NK-92 (cell line): ENCODE measurements around the gene FLAD1.
"Not testable (repeated sequence)": the region's sequence is repeated elsewhere in the genome, so short reads cannot be mapped to it uniquely, and the experiment has no call there.

Experiments
- DNase-seq: peaks from one replicate; lab custom pipeline; 2025; ENCODE audit not compliant: unreplicated experiment; lab: John Stamatoyannopoulos, UW

The FLAD1 gene

GRCh38 chr1:154988058-154988954 lies 5.2 kb downstream of the FLAD1 start:
- no peak for DNase-seq

DNA sequence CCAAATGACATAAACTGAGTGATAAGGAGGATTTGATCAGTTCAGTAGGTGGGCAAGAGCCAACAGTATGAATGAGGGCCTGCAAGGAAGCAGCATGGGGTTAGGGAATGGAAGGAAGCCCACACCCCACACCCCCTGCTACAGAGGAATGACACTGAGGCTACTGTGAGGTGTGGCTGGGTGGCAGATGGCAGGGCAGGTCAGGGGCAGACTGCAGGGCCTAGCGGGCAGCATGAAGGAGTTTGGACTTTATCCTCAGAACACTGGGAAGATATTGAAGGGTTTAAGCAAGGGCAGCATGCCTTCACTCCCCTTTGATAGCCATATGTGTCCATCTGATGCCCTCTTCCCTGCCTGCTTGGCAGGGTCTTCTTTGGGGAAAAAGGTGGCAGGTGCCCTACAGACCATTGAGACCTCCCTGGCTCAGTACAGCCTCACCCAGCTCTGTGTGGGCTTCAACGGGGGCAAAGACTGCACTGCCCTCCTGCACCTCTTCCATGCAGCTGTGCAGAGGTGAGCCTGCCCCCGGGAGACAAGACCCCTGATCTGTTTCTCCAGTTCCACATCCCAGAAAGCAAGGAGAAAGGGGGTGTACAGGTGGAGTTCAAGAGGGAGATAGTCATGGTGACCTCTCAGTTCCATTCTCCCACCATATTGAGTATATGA lies 6.2 kb downstream of the FLAD1 start:
- DNase-seq, result no peak

- DNase-seq, result no peak
Measured at GRCh38 chr1:154990276-154990675, 7.1 kb downstream of the FLAD1 start.

GRCh38 chr1:154992721-154993571 lies 9.8 kb downstream of the FLAD1 start:
- DNase-seq, result no peak

- DNase-seq, result no peak
Measured at GRCh38 chr1:154993572-154994268, 10.6 kb downstream of the FLAD1 start, which contains the start of gene LENEP. Gene LENEP, plus strand, starts transcription at chr1:154993586. Its CDS starts 22 bp downstream, at chr1:154993608.

GRCh38 chr1:154994269-154994587 lies 11.1 kb downstream of the FLAD1 start:
- DNase-seq, result no peak

- DNase-seq, result no peak
Measured at GRCh38 chr1:154994591-154994990, 11.4 kb downstream of the FLAD1 start.

DNA sequence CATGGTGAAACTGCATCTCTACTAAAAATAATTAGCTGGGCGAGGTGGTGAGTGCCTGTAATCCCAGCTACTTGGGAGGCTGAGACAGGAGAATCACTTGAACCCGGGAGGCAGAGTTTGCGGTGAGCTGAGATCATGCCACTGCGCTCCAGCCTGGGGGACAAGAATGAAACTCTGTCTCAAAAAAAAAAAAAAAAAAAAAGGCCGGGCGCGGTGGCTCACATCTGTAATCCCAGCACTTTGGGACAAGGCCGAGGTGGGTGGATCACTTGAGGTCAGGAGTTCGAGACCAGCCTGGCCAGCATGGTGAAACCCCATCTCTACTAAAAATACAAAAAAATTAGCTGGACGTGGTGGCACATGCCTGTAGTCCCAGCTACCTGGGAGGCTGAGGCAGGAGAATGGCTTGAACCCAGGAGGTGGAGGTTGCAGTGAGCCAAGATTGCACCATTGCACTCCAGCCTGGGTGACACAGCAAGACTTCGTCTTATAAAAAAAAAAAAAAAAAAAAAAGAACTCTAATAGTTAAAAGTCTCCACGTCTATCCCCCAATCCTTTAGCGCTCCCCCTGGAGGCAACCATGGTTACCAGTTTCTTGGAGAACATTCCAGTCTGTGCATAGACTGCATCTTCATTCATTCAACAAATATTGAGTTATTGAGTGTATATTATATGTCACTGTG lies 12.3 kb downstream of the FLAD1 start:
- not testable (repeated sequence) for DNase-seq

DNA sequence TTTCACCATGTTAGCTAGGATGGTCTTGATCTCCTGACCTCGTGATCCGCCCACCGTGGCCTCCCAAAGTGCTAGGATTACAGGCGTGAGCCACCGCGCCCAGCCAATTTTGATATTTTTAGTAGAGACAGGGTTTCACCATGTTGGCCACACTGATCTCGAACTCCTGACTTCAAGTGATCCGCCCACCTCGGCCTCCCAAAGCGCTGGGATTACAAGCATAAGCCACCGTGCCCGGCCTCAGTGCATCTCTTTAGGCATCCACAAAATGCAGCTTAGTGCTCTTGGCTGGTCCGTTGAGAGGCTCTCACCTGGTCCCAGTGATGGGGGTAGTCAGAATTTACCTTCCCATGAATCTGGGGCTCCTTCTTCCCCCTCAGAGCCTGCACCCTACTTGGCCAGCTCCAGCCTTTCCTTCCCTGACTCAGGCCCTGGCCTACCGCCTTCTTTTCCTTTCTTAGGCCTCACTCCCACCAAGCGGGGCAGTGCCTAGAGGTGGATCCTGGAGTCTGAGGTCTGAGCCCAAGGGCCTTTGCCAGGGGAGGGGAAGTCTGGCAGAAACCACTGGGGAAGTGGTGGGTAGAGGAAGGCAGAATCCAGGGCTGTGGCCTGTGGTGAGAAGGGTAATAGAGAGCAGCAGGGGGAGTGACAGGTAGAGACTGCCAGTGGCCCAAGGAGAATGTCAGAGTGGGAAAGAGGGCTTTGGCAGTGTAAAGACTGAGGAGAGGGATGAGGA lies 14.0 kb downstream of the FLAD1 start:
- no peak for DNase-seq

- no peak for DNase-seq
Measured at GRCh38 chr1:154998201-154998780, 15.1 kb downstream of the FLAD1 start.

DNA sequence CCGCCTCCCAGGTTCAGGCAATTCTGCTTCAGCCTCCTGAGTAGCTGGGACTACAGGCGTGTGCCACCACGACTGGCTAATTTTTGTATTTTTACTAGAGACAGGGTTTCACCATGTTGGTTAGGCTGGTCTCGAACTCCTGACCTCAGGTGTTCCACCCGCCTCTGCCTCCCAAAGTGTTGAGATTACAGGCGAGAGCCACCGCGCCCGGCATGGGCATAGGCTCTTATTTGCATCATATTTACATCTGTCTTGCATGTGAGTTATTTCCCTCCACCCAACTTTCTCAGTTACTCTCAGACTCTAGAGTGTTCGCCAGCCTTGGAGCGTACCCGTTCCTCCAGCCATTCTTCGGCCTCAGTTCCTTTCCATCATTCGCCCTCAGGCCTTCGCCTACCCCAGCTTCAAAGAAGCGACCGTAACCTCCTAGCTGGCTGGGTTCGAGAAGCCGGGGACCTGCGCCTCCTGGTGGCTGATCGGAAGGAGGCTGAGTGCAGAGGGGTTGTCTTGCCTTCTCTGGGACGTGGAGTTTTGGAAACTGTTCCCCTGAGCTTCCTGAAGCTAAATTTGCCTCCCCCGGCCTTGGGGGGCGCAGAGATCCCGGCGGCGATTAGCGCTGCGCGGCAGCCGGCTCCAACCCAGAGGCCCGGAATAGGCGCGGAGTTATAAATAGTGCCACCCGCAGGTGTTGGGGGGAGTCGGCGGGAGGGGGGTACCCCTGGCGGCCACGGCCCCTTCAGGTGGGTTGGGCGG lies 15.8 kb downstream of the FLAD1 start:
- DNase-seq, result no peak

DNA sequence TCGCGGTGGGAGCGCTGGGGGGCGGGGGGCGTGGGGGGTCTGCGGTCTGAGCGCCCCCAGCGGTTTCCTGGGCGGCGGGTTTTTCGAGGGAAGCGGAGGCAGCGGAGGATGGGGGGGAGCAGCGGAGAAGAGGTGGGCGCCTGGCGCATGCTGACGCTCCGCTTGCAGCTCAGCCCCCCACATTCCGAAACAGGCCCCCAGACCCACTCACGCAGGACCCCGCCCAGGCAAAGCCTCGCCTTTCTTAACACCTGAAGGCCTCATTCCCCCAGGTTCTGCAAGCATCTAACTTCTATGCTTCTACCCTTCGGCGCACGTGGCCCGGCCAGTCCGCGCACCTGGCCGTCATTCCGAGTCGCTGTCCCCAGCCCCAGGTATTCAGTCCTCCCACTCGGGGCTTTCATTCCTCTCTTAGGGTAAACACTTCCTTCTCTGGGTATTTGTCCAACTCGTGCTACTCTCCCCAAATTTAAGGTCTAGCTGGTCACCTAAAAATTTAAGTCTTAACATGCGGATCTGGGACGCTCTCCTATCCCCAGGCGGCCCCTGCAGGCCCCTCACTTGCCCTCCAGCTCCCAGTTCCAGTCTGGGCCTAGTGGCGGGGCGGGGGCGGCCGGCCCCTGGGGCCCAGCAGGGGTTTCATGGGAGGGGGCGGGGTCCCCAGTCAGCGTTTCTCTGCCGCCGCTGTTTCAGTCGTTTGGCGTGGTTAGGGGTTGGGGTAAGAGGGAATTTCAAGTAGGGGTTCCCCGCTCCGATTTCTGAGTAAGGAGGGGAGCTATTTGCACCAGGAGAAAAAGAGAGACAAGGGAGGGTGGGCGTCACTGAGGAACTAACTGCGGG lies 16.6 kb downstream of the FLAD1 start:
- DNase-seq, result no peak

- DNase-seq, result no peak
Measured at GRCh38 chr1:155000411-155000725, 17.2 kb downstream of the FLAD1 start.

DNA sequence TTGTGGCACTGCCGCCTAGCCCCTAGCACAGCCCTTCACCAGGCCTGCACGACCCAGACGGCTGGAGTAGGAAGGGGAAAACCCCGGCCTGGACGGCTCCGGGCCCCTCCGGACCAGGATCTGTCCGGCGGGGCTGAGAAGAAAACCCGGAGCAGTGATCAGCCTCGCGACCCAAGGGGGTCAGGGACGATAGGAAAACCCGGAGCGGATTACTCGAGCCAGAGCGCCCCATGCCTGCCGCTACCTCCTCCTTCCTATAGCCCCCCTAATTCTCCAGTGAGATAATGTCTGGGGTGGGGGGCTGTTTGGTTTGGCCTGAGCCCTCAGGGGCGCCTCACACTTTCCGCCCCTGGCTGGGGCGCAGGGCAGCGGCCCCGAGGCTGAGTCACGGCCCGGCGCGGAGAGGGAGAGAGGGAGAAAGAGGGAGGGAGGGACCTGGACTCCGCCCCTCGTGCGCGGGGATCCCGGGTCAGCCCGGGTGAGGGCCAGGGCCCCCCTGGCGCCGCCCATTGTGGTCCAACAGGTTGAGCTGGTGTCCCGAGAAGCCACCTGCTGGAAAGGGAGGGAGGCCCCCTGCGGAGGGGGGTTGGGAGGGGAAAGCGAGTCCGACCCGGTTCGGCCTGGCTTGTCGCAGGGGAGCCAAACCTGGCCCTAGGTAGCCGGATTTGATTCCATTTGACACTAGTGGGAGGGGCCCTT lies 17.7 kb downstream of the FLAD1 start:
- DNase-seq, result no peak

- DNase-seq, result no peak
Measured at GRCh38 chr1:155001425-155001674, 18.2 kb downstream of the FLAD1 start.

DNA sequence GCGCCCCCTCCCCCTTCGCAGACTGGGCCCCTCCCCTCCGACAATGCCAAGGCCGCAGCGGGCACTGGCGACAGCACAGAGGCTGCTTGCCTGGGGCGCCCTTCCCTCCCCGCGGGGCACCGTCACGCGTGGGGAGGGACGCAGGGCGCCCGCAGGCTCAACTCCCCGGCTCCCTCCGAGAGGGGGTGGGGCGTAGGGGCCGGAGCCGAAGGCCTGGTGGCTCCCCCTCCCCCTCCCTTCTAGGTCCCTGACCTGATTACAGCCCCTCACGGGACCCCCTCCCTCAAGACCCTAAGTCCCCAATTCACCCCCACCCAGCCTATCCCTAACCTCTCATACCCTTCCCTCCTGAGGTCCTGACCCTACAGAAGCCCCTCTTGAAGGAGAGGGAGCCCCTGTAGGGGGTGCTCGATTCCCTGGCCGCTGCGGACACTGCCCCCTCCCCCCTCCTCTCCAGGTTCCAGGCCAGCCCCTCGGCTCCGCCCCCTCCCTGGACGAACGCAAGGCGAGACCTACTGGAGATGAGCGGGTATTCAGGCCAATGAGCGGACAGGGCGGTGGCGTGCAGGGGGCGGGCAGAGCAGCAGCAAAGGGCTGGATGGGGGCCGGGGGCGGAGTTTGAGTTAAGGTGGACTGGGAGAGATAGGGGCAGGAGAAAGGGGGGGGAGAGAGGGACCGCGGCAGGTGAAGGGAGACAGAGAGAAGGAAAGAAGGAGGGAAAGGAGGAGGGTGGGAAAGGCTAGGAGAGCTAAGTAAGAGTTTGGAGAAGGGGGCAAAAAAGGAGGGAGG lies 18.7 kb downstream of the FLAD1 start:
- peak; percentile 75 for DNase-seq
